GM23338 (cell line): ENCODE results near the gene RASL10B. TPM values are rescaled to one million over a fixed set of nuclear protein-coding genes. Genes with fewer than 3 reads are reported as not detected.

Experiments used
- ATAC-seq: fragments of 200-7000 bp; cut with Tn5 transposase; 3 replicates; pipeline ENCODE4 v1.9.1; 2020
- DNase-seq: peaks from one replicate; pipeline ENCODE4 v3.0.0-alpha.2; 2015; ENCODE audit warnings: low spot score
- H2AFZ ChIP-seq: fragments of 200-600 bp; sonication (generic); 2 replicates; pipeline ENCODE4 v1.8.0; 2016; ENCODE audit warnings: antibody characterized with exemption, mild to moderate bottlenecking, moderate library complexity
- H3F3A ChIP-seq: fragments of 200-600 bp; sonication (generic); replicated peaks from 2 replicates; pipeline ENCODE4 v1.8.0; 2017; ENCODE audit warnings: antibody characterized with exemption, mixed run types, low read depth
- H3K27ac ChIP-seq: fragments of 200-600 bp; sonication (generic); 2 replicates; pipeline ENCODE4 v1.6.1; 2016; ENCODE audit warnings: low read depth
- H3K27me3 ChIP-seq: fragments of 200-600 bp; sonication (generic); 2 replicates; pipeline ENCODE4 v1.8.0; 2016; ENCODE audit warnings: mild to moderate bottlenecking, mixed run types, moderate library complexity; ENCODE audit not compliant: insufficient read depth
- H3K36me3 ChIP-seq: fragments of 200-600 bp; sonication (generic); 2 replicates; pipeline ENCODE4 v1.8.0; 2016; ENCODE audit warnings: mild to moderate bottlenecking; ENCODE audit not compliant: insufficient read depth
- H3K4me1 ChIP-seq: fragments of 200-600 bp; sonication (generic); 2 replicates; pipeline ENCODE4 v1.8.0; 2016; ENCODE audit warnings: mild to moderate bottlenecking, moderate library complexity; ENCODE audit not compliant: insufficient read depth
- H3K4me2 ChIP-seq: fragments of 200-600 bp; sonication (generic); 2 replicates; pipeline ENCODE4 v1.7.1; 2017; ENCODE audit warnings: mixed run types
- H3K4me3 ChIP-seq: fragments of 200-600 bp; sonication (generic); 2 replicates; pipeline ENCODE4 v1.6.1; 2016; ENCODE audit warnings: mixed run types
- H3K79me2 ChIP-seq: fragments of 200-600 bp; sonication (generic); replicated peaks from 2 replicates; pipeline ENCODE4 v1.8.0; 2017; ENCODE audit warnings: mild to moderate bottlenecking; ENCODE audit not compliant: insufficient read depth
- H3K9me2 ChIP-seq: fragments of 200-600 bp; sonication (generic); 2 replicates; pipeline ENCODE4 v1.8.0; 2017; ENCODE audit not compliant: insufficient read depth
- H4K20me1 ChIP-seq: fragments of 200-600 bp; sonication (generic); replicated peaks from 2 replicates; pipeline ENCODE4 v1.8.0; 2017; ENCODE audit warnings: mild to moderate bottlenecking; ENCODE audit not compliant: insufficient read depth
- H3K27ac Mint-ChIP-seq: 2 replicates; pipeline ENCODE4 v1.8.0; 2020; ENCODE audit warnings: inconsistent platforms, mild to moderate bottlenecking, moderate library complexity, mixed read lengths
- H3K27me3 Mint-ChIP-seq: 3 replicates; pipeline ENCODE4 v1.8.0; 2022; ENCODE audit warnings: low read depth, mild to moderate bottlenecking, moderate library complexity, mixed read lengths, inconsistent platforms; ENCODE audit not compliant: insufficient read depth, poor library complexity
- H3K36me3 Mint-ChIP-seq: 3 replicates; pipeline ENCODE4 v1.8.0; 2021; ENCODE audit warnings: low read depth, mild to moderate bottlenecking, inconsistent platforms, moderate library complexity, mixed read lengths
- H3K4me1 Mint-ChIP-seq: 3 replicates; pipeline ENCODE4 v1.8.0; 2020; ENCODE audit warnings: mild to moderate bottlenecking, inconsistent platforms, mixed read lengths
- H3K4me3 Mint-ChIP-seq: 3 replicates; pipeline ENCODE4 v1.8.0; 2021; ENCODE audit warnings: moderate library complexity, mild to moderate bottlenecking, inconsistent platforms, mixed read lengths
- H3K9me3 Mint-ChIP-seq: 3 replicates; pipeline ENCODE4 v1.8.0; 2020; ENCODE audit warnings: moderate library complexity, mild to moderate bottlenecking, inconsistent platforms, mixed read lengths
- CREB1 ChIP-seq: fragments of 250-450 bp; sonication (Bioruptor Pico); IDR thresholded peaks from 2 replicates; pipeline ENCODE4 v1.5.0; 2020; ENCODE audit warnings: low read depth, mild to moderate bottlenecking, moderate library complexity
- EZH2 ChIP-seq: fragments of 200-600 bp; sonication (generic); IDR thresholded peaks from one replicate; pipeline ENCODE4 v1.8.0; 2017; ENCODE audit warnings: antibody characterized with exemption, mild to moderate bottlenecking, low read depth; ENCODE audit not compliant: unreplicated experiment
- EZH2phosphoT487 ChIP-seq: fragments of 200-600 bp; sonication (generic); IDR thresholded peaks from one replicate; pipeline ENCODE4 v1.8.1; 2018; ENCODE audit warnings: antibody characterized with exemption; ENCODE audit not compliant: unreplicated experiment
- JUNB ChIP-seq: IDR thresholded peaks from one replicate; pipeline ENCODE4 v1.6.1; 2016; ENCODE audit warnings: antibody characterized with exemption; ENCODE audit not compliant: unreplicated experiment
- NANOG ChIP-seq: IDR thresholded peaks from 2 replicates; pipeline ENCODE4 v1.6.1; 2016; ENCODE audit warnings: antibody characterized with exemption, borderline replicate concordance
- POLR2AphosphoS5 ChIP-seq: IDR thresholded peaks from 2 replicates; pipeline ENCODE4 v1.6.1; 2016; ENCODE audit warnings: antibody characterized with exemption, low read depth
- STAT1 ChIP-seq: IDR thresholded peaks from one replicate; pipeline ENCODE4 v1.6.1; 2016; ENCODE audit warnings: antibody characterized with exemption; ENCODE audit not compliant: unreplicated experiment
- ZNF114 ChIP-seq: fragments of 250-450 bp; sonication (Bioruptor Pico); IDR thresholded peaks from 2 replicates; pipeline ENCODE4 v1.5.0; 2020; ENCODE audit warnings: mild to moderate bottlenecking, moderate library complexity
- ZNF331 ChIP-seq: fragments of 250-450 bp; sonication (Bioruptor Pico); IDR thresholded peaks from 2 replicates; pipeline ENCODE4 v1.5.0; 2020; ENCODE audit warnings: low read depth, mild to moderate bottlenecking, moderate library complexity
- polyA plus RNA-seq: library from polyadenylated mRNA; unstranded; fragments of >200 nt; fragmentation: Nextera tagmentation; extraction: Ambion mirVana; gene quantifications from 2 replicates; pipeline ENCODE4 v1.2.1, GENCODE V29; 2016
- total RNA-seq: library from RNA; depleted of rRNA; stranded (reverse); fragments of >200 nt; shearing (Covaris generic); gene quantifications from 2 replicates; pipeline ENCODE4 v1.2.3, GENCODE V29; 2014
- TF ChIP-seq, protein P1 (sequence below): IDR thresholded peaks from 2 replicates; pipeline ENCODE4 v1.6.1; 2016; ENCODE audit warnings: antibody characterized with exemption
- TF ChIP-seq, protein P2 (sequence below), 2 experiments: fragments of 200-600 bp in 1 of 2; sonication (generic) in 1 of 2; conservative IDR thresholded peaks; 2 replicates each; pipeline versions ENCODE4 v1.5.1 to v1.6.1; 2016 to 2017; ENCODE audit warnings: antibody characterized with exemption in 2 of 2, low read depth in 2 of 2, mild to moderate bottlenecking in 2 of 2, moderate library complexity in 1 of 2
- TF ChIP-seq, protein P3 (sequence below): IDR thresholded peaks from one replicate; pipeline ENCODE4 v1.6.1; 2018; ENCODE audit warnings: antibody characterized with exemption; ENCODE audit not compliant: unreplicated experiment

RASL10B gene
- total and polyA plus RNA-seq, 2 experiments from 2014 or later = 7.1 to 26.2 TPM

GRCh38 chr17:35717475-35717874 lies 14.0 kb upstream of the RASL10B start:
- Histone ChIP-seq H2AFZ (no peak overlapping the region), H3K9me2 (no peaks in the 10 kb centered on the region), H3K79me2 (no peaks in the 10 kb centered on the region), H3K4me3 (no peak overlapping the region), H3K27ac (no peak overlapping the region), H3F3A (no peaks in the 10 kb centered on the region), H4K20me1 (peaks cover 4% of the 10 kb centered on the region), H3K27me3 (no peaks in the 10 kb centered on the region), H3K36me3 (peaks cover 13% of the 10 kb centered on the region; the same call in 1 of the 2 replicates), H3K4me2 (no peak overlapping the region), H3K4me1 (no peaks in the 10 kb centered on the region)
- ATAC-seq (no peak), DNase-seq (no peak)
- Mint-ChIP-seq H3K27ac (no peak overlapping the region), H3K9me3 (no peaks in the 10 kb centered on the region), H3K27me3 (no peaks in the 10 kb centered on the region), H3K36me3 (peaks cover 10% of the 10 kb centered on the region; the same call in 2 of the 3 replicates), H3K4me1 (no peaks in the 10 kb centered on the region), H3K4me3 (no peak overlapping the region)
- TF ChIP-seq STAT1 = no peak

DNA sequence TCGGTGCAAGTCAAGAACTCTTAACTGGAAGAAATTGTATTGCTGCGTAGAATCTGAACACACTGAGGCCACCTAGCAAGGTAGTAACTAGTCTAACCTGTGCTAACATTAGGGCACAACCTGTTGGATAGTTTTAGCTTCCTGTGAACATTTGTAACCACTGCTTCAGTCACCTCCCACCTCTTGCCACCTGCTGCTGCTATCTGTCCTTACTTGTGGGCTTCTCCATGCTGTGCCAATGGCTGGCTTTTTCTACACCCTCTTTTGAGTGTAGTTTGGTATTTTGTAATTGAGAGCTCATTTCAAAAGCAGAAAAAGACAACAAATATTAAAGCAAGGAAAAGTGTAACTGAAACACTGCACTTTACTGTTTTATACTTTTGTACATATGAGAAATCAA lies 7.7 kb upstream of the RASL10B start:
- Histone ChIP-seq H3K9me2 (no peaks in the 10 kb centered on the region), H3K4me3 (no peak overlapping the region), H4K20me1 (peaks cover 5% of the 10 kb centered on the region), H3K27me3 (no peaks in the 10 kb centered on the region), H3K27ac (no peak overlapping the region), H2AFZ (no peak overlapping the region), H3F3A (no peaks in the 10 kb centered on the region), H3K4me2 (no peak overlapping the region), H3K79me2 (no peaks in the 10 kb centered on the region), H3K4me1 (peaks cover 5% of the 10 kb centered on the region), H3K36me3 (peaks cover 16% of the 10 kb centered on the region)
- Mint-ChIP-seq H3K4me1 (peaks cover 17% of the 10 kb centered on the region), H3K4me3 (no peak overlapping the region), H3K27me3 (peaks cover 2% of the 10 kb centered on the region), H3K36me3 (peaks cover 27% of the 10 kb centered on the region), H3K9me3 (no peaks in the 10 kb centered on the region), H3K27ac (no peak overlapping the region)
- DNase-seq (no peak), ATAC-seq (no peak)
- TF ChIP-seq, protein P1, sequence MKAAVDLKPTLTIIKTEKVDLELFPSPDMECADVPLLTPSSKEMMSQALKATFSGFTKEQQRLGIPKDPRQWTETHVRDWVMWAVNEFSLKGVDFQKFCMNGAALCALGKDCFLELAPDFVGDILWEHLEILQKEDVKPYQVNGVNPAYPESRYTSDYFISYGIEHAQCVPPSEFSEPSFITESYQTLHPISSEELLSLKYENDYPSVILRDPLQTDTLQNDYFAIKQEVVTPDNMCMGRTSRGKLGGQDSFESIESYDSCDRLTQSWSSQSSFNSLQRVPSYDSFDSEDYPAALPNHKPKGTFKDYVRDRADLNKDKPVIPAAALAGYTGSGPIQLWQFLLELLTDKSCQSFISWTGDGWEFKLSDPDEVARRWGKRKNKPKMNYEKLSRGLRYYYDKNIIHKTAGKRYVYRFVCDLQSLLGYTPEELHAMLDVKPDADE = no peak
- TF ChIP-seq CREB1 (CRISPR knock-in tag) = no peak
- TF ChIP-seq EZH2phosphoT487 = no peak
- TF ChIP-seq, protein P2, sequence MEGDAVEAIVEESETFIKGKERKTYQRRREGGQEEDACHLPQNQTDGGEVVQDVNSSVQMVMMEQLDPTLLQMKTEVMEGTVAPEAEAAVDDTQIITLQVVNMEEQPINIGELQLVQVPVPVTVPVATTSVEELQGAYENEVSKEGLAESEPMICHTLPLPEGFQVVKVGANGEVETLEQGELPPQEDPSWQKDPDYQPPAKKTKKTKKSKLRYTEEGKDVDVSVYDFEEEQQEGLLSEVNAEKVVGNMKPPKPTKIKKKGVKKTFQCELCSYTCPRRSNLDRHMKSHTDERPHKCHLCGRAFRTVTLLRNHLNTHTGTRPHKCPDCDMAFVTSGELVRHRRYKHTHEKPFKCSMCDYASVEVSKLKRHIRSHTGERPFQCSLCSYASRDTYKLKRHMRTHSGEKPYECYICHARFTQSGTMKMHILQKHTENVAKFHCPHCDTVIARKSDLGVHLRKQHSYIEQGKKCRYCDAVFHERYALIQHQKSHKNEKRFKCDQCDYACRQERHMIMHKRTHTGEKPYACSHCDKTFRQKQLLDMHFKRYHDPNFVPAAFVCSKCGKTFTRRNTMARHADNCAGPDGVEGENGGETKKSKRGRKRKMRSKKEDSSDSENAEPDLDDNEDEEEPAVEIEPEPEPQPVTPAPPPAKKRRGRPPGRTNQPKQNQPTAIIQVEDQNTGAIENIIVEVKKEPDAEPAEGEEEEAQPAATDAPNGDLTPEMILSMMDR (conservative IDR thresholded peaks at IDR 0.05; ENCODE audit: low read depth in 2 of 2) = no peak
- no peak for TF ChIP-seq POLR2AphosphoS5
- TF ChIP-seq ZNF114 = no peak
- TF ChIP-seq EZH2 = no peak
- no peak for TF ChIP-seq STAT1
- TF ChIP-seq, protein P3, sequence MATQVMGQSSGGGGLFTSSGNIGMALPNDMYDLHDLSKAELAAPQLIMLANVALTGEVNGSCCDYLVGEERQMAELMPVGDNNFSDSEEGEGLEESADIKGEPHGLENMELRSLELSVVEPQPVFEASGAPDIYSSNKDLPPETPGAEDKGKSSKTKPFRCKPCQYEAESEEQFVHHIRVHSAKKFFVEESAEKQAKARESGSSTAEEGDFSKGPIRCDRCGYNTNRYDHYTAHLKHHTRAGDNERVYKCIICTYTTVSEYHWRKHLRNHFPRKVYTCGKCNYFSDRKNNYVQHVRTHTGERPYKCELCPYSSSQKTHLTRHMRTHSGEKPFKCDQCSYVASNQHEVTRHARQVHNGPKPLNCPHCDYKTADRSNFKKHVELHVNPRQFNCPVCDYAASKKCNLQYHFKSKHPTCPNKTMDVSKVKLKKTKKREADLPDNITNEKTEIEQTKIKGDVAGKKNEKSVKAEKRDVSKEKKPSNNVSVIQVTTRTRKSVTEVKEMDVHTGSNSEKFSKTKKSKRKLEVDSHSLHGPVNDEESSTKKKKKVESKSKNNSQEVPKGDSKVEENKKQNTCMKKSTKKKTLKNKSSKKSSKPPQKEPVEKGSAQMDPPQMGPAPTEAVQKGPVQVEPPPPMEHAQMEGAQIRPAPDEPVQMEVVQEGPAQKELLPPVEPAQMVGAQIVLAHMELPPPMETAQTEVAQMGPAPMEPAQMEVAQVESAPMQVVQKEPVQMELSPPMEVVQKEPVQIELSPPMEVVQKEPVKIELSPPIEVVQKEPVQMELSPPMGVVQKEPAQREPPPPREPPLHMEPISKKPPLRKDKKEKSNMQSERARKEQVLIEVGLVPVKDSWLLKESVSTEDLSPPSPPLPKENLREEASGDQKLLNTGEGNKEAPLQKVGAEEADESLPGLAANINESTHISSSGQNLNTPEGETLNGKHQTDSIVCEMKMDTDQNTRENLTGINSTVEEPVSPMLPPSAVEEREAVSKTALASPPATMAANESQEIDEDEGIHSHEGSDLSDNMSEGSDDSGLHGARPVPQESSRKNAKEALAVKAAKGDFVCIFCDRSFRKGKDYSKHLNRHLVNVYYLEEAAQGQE = no peak
- TF ChIP-seq NANOG = no peak
- TF ChIP-seq ZNF331 (CRISPR knock-in tag) = no peak
- TF ChIP-seq JUNB = no peak
